Sigmoid colon (tissue), 4 donors: Measurements from ENCODE around the gene NAXD.

Experiments used
- CTCF ChIP-seq, 4 experiments: fragments of 450-650 bp in 3 of 4; fragments of 200-600 bp in 1 of 4; IDR thresholded peaks; one replicate each; pipeline ENCODE4 v1.5.1; 2016 to 2019; ENCODE audit warnings: antibody characterized with exemption in 4 of 4, mild to moderate bottlenecking in 3 of 4, moderate library complexity in 2 of 4
- POLR2A ChIP-seq, 2 donors: fragments of 450-650 bp; IDR thresholded peaks; one replicate each; pipeline ENCODE4 v1.6.1; 2016; ENCODE audit warnings: antibody characterized with exemption in 2 of 2, mild to moderate bottlenecking in 2 of 2, moderate library complexity in 2 of 2
- POLR2AphosphoS5 ChIP-seq, 4 donors: sonication (generic); formaldehyde crosslinking; IDR thresholded peaks; one replicate each; pipeline ENCODE4 v1.6.1; 2017; ENCODE audit warnings: antibody characterized with exemption in 4 of 4

GRCh38 chr13:110648848-110649421 lies 33.6 kb downstream of the NAXD start:
- TF ChIP-seq CTCF (IDR thresholded peaks at IDR 0.05) (no peak), POLR2A (IDR thresholded peaks at IDR 0.05) (no peak), POLR2AphosphoS5 (IDR thresholded peaks at IDR 0.05) (no peak)
